Erythroblast (primary cell): Measurements from ENCODE around the gene TRAM2.

Source experiments
- DNase-seq, 2 experiments: peaks; one replicate each; lab custom pipeline; 2025; lab: John Stamatoyannopoulos, UW
- GATA1 ChIP-seq: IDR thresholded peaks from 2 replicates; pipeline ENCODE4 v1.6.1; 2011; ENCODE audit warnings: low read depth, mild to moderate bottlenecking, control low read depth, low read length, moderate library complexity
- POLR2A ChIP-seq: IDR thresholded peaks from 2 replicates; pipeline ENCODE4 v1.6.1; 2011; ENCODE audit warnings: mild to moderate bottlenecking, low read length

The TRAM2 gene

GRCh38 chr6:52531396-52531795 lies 45.5 kb downstream of the TRAM2 start:
- DNase-seq: no peak
- no peak for TF ChIP-seq POLR2A
- TF ChIP-seq GATA1: no peak

- no peak for DNase-seq
- TF ChIP-seq POLR2A: no peak
- TF ChIP-seq GATA1: no peak
Measured at GRCh38 chr6:52530351-52530750, 46.5 kb downstream of the TRAM2 start.

GRCh38 chr6:52529311-52529710 lies 47.5 kb downstream of the TRAM2 start:
- no peak for DNase-seq
- no peak for TF ChIP-seq POLR2A
- TF ChIP-seq GATA1: no peak

- TF ChIP-seq POLR2A: no peak
- no peak for TF ChIP-seq GATA1
- no peak for DNase-seq
Measured at GRCh38 chr6:52527436-52527835, 49.4 kb downstream of the TRAM2 start.

GRCh38 chr6:52526634-52527033 lies 50.2 kb downstream of the TRAM2 start:
- no peak for TF ChIP-seq GATA1
- no peak for TF ChIP-seq POLR2A
- DNase-seq: no peak

- no peak for TF ChIP-seq GATA1
- no peak for TF ChIP-seq POLR2A
- no peak for DNase-seq
Measured at GRCh38 chr6:52524918-52525317, 51.9 kb downstream of the TRAM2 start.

GRCh38 chr6:52523378-52524142 lies 53.3 kb downstream of the TRAM2 start:
- TF ChIP-seq POLR2A: no peak

GRCh38 chr6:52522655-52523054 lies 54.2 kb downstream of the TRAM2 start:
- no peak for DNase-seq
- no peak for TF ChIP-seq GATA1
- no peak for TF ChIP-seq POLR2A

More at GRCh38 chr6:52523378-52524142, 53.3 kb downstream of the TRAM2 start:
- DNase-seq: no peak

- TF ChIP-seq GATA1 (no peak), POLR2A (no peak)
- DNase-seq: no peak
Measured at GRCh38 chr6:52522151-52522626, 54.7 kb downstream of the TRAM2 start.

- TF ChIP-seq GATA1 (no peak), POLR2A (no peak)
- DNase-seq: no peak
Measured at GRCh38 chr6:52519618-52520017, 57.2 kb downstream of the TRAM2 start.

- DNase-seq: no peak
- no peak for TF ChIP-seq GATA1
- TF ChIP-seq POLR2A: no peak
Measured at GRCh38 chr6:52518279-52518945, 58.4 kb downstream of the TRAM2 start.

- TF ChIP-seq GATA1 (no peak), POLR2A (peak; percentile 58)
- DNase-seq: peak; percentile 73 to 85
Measured at GRCh38 chr6:52517502-52518278, 59.2 kb downstream of the TRAM2 start.

GRCh38 chr6:52516943-52517342 lies 59.9 kb downstream of the TRAM2 start:
- no peak for DNase-seq
- TF ChIP-seq GATA1 (no peak), POLR2A (no peak)

- no peak for TF ChIP-seq POLR2A
- no peak for TF ChIP-seq GATA1
- no peak for DNase-seq
Measured at GRCh38 chr6:52516269-52516668, 60.6 kb downstream of the TRAM2 start.
